ENCODE results near the gene PRTN3.

DNA sequence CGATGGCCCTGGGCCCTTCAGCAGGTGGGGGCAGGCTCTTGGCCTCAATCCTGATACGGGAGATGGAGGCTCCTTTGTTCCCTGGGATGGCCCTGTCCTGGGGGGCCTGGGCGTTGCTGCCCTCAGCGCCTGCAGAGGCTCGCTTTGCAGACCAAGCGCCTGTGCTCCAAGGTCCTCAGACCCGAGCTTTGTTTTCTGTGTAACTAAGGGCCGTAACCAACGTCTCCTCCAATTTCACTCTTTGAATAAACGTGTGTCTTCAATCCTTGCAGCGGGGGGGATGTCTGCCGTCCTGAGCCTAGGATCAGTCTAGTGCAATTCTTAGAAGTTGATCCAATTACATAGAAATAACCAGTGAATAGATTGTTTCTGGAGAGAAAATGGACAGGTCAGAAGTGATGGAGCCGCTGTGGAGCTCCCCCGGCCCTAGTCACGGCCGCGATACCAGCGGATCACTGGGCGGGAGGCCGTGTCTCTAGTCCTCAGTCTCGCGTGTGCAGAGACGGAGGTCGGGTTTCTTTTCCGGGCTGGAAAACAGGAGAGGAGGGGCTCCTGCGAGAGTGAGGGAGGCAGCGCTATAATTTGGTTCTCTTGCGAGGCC is 38.2 kb upstream of the PRTN3 start:
- TF ChIP-seq POLR2A (IDR thresholded peaks at IDR 0.05; ENCODE audit: low read length) (no peak), GATA1 (IDR thresholded peaks at IDR 0.05; ENCODE audit: low read depth, low read length) (no peak)

All from erythroblast (primary cell).